ENCODE results near the gene CDH4. TPM values are rescaled to one million over a fixed set of nuclear protein-coding genes. Genes with fewer than 3 reads are reported as not detected.

CDH4 gene
- total RNA-seq, 1 experiment from 2014 or later, result 5.3 TPM

DNA sequence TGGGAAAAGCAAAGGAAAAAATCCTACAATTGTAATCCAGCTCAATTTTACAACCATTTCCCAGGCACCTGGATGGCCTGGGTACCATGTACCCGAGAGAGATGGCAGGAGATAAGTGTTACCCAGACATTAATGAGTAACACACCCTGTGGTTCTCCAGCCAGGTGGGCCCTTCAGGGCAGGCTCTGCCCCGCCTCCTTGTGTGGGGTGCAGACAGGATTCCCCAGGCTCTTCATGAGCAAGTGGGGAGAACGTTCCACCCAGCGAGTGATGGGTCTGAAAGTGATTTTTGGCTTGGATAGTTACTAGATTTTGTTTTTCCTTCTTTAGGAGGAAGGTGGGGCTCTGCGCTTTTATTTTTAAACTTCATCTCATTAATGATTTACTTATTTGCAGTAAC lies 569.7 kb downstream of the CDH4 start:
- H3K36me3 Mint-ChIP-seq, result peaks cover 4% of the 10 kb centered on the region; the same call in 1 of the 2 replicates
- H3K27me3 Mint-ChIP-seq (ENCODE audit: low read depth), result peaks cover 26% of the 10 kb centered on the region
- ChIA-PET CTCF (no interaction called here), POLR2A (no interaction called here)
- DNase-seq (ENCODE audit: low spot score), result no peak
- no peak overlapping the region for H3K4me3 Mint-ChIP-seq
- TF ChIP-seq, protein P1, sequence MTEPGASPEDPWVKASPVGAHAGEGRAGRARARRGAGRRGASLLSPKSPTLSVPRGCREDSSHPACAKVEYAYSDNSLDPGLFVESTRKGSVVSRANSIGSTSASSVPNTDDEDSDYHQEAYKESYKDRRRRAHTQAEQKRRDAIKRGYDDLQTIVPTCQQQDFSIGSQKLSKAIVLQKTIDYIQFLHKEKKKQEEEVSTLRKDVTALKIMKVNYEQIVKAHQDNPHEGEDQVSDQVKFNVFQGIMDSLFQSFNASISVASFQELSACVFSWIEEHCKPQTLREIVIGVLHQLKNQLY (CRISPR knock-in tag; IDR thresholded peaks at IDR 0.05), result no peak
- no peak for TF ChIP-seq ZNF416 (CRISPR knock-in tag; IDR thresholded peaks at IDR 0.05)
- no peak for TF ChIP-seq ELF4 (CRISPR knock-in tag; IDR thresholded peaks at IDR 0.05; ENCODE audit: low read depth)
- peaks cover 21% of the 10 kb centered on the region for H3K9me3 Mint-ChIP-seq
- H3K27ac Mint-ChIP-seq, result no peak overlapping the region
- no peaks in the 10 kb centered on the region for H3K4me1 Mint-ChIP-seq
- ATAC-seq, result no peak

DNA sequence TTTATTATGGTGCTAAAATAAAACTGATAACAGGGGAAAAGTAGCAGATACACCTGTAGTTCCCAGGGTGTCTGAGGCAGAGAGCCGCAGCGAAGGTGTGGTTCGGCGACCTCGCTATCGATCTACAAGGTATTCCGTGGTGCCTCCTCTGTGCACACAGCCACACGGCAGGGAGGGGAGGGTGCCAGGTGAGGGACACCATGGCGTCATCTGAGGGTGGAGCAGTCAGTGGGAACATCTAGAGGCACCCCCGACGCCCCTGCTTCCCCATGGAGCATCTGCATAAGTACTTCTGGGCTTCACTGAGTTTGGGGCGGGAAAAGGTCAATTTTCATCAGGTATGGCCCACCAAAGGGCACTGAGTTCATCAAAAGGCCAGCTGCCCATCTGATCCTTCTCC lies 570.3 kb downstream of the CDH4 start:
- no peak for TF ChIP-seq ZNF423 (CRISPR knock-in tag; IDR thresholded peaks at IDR 0.05)
- TF ChIP-seq, protein P2, sequence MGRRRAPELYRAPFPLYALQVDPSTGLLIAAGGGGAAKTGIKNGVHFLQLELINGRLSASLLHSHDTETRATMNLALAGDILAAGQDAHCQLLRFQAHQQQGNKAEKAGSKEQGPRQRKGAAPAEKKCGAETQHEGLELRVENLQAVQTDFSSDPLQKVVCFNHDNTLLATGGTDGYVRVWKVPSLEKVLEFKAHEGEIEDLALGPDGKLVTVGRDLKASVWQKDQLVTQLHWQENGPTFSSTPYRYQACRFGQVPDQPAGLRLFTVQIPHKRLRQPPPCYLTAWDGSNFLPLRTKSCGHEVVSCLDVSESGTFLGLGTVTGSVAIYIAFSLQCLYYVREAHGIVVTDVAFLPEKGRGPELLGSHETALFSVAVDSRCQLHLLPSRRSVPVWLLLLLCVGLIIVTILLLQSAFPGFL (CRISPR knock-in tag; IDR thresholded peaks at IDR 0.05; ENCODE audit: borderline replicate concordance), result no peak
- TF ChIP-seq ZNF671 (CRISPR knock-in tag; IDR thresholded peaks at IDR 0.05), result no peak
- TF ChIP-seq NR2C2 (CRISPR knock-in tag; IDR thresholded peaks at IDR 0.05), result no peak
- Mint-ChIP-seq H3K4me3 (no peak overlapping the region), H3K27ac (no peak overlapping the region), H3K4me1 (no peaks in the 10 kb centered on the region), H3K27me3 (ENCODE audit: low read depth) (peaks cover 29% of the 10 kb centered on the region), H3K9me3 (peaks cover 28% of the 10 kb centered on the region), H3K36me3 (peaks cover 9% of the 10 kb centered on the region)
- DNase-seq (ENCODE audit: low spot score) (no peak), ATAC-seq (no peak)
- ChIA-PET CTCF (no interaction called here), POLR2A (no interaction called here)

DNA sequence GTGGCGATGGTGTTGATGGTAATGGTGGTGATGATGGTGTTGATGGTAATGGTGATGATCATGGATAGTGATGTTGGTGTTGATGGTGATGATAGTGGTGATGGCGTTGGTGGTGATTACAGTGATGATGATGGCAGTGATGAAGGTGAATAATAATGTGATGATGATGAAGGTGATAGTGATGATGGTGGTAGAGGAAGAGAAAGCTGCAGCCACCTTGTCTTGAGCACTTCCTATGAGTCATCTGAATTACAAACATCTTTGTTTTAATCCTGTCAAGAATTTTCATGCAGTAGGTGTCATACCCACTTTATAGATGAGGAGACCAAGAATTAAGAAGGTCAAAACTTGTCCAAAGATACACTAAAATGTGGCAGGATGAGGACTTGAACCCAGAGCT lies 571.2 kb downstream of the CDH4 start:
- Mint-ChIP-seq H3K4me3 (no peak overlapping the region), H3K4me1 (no peaks in the 10 kb centered on the region), H3K36me3 (peaks cover 17% of the 10 kb centered on the region), H3K27ac (no peak overlapping the region), H3K27me3 (ENCODE audit: low read depth) (peaks cover 38% of the 10 kb centered on the region), H3K9me3 (peaks cover 36% of the 10 kb centered on the region)
- CTCF ChIA-PET, result no interaction called here
- POLR2A ChIA-PET, result no interaction called here
- DNase-seq (ENCODE audit: low spot score) (no peak), ATAC-seq (no peak)
- no peak for TF ChIP-seq ZNF219 (CRISPR knock-in tag; IDR thresholded peaks at IDR 0.05; ENCODE audit: borderline replicate concordance)
- TF ChIP-seq, protein P3, sequence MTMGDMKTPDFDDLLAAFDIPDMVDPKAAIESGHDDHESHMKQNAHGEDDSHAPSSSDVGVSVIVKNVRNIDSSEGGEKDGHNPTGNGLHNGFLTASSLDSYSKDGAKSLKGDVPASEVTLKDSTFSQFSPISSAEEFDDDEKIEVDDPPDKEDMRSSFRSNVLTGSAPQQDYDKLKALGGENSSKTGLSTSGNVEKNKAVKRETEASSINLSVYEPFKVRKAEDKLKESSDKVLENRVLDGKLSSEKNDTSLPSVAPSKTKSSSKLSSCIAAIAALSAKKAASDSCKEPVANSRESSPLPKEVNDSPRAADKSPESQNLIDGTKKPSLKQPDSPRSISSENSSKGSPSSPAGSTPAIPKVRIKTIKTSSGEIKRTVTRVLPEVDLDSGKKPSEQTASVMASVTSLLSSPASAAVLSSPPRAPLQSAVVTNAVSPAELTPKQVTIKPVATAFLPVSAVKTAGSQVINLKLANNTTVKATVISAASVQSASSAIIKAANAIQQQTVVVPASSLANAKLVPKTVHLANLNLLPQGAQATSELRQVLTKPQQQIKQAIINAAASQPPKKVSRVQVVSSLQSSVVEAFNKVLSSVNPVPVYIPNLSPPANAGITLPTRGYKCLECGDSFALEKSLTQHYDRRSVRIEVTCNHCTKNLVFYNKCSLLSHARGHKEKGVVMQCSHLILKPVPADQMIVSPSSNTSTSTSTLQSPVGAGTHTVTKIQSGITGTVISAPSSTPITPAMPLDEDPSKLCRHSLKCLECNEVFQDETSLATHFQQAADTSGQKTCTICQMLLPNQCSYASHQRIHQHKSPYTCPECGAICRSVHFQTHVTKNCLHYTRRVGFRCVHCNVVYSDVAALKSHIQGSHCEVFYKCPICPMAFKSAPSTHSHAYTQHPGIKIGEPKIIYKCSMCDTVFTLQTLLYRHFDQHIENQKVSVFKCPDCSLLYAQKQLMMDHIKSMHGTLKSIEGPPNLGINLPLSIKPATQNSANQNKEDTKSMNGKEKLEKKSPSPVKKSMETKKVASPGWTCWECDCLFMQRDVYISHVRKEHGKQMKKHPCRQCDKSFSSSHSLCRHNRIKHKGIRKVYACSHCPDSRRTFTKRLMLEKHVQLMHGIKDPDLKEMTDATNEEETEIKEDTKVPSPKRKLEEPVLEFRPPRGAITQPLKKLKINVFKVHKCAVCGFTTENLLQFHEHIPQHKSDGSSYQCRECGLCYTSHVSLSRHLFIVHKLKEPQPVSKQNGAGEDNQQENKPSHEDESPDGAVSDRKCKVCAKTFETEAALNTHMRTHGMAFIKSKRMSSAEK (CRISPR knock-in tag; IDR thresholded peaks at IDR 0.05; ENCODE audit: borderline replicate concordance), result no peak
- no peak for TF ChIP-seq SOX15 (CRISPR knock-in tag; IDR thresholded peaks at IDR 0.05)
- TF ChIP-seq ZNF263 (CRISPR knock-in tag; IDR thresholded peaks at IDR 0.05; ENCODE audit: low read depth), result no peak
- TF ChIP-seq, protein P4, sequence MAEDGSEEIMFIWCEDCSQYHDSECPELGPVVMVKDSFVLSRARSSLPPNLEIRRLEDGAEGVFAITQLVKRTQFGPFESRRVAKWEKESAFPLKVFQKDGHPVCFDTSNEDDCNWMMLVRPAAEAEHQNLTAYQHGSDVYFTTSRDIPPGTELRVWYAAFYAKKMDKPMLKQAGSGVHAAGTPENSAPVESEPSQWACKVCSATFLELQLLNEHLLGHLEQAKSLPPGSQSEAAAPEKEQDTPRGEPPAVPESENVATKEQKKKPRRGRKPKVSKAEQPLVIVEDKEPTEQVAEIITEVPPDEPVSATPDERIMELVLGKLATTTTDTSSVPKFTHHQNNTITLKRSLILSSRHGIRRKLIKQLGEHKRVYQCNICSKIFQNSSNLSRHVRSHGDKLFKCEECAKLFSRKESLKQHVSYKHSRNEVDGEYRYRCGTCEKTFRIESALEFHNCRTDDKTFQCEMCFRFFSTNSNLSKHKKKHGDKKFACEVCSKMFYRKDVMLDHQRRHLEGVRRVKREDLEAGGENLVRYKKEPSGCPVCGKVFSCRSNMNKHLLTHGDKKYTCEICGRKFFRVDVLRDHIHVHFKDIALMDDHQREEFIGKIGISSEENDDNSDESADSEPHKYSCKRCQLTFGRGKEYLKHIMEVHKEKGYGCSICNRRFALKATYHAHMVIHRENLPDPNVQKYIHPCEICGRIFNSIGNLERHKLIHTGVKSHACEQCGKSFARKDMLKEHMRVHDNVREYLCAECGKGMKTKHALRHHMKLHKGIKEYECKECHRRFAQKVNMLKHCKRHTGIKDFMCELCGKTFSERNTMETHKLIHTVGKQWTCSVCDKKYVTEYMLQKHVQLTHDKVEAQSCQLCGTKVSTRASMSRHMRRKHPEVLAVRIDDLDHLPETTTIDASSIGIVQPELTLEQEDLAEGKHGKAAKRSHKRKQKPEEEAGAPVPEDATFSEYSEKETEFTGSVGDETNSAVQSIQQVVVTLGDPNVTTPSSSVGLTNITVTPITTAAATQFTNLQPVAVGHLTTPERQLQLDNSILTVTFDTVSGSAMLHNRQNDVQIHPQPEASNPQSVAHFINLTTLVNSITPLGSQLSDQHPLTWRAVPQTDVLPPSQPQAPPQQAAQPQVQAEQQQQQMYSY (CRISPR knock-in tag; IDR thresholded peaks at IDR 0.05), result no peak
- TF ChIP-seq ELF4 (CRISPR knock-in tag; IDR thresholded peaks at IDR 0.05; ENCODE audit: low read depth), result no peak
- no peak for TF ChIP-seq RORB (CRISPR knock-in tag; IDR thresholded peaks at IDR 0.05)
- TF ChIP-seq TP53 (CRISPR knock-in tag; IDR thresholded peaks at IDR 0.05), result no peak
- no peak for TF ChIP-seq ZNF396 (CRISPR knock-in tag; IDR thresholded peaks at IDR 0.05; ENCODE audit: borderline replicate concordance)
- TF ChIP-seq CREB1 (CRISPR knock-in tag; IDR thresholded peaks at IDR 0.05), result no peak
- TF ChIP-seq, protein P5, sequence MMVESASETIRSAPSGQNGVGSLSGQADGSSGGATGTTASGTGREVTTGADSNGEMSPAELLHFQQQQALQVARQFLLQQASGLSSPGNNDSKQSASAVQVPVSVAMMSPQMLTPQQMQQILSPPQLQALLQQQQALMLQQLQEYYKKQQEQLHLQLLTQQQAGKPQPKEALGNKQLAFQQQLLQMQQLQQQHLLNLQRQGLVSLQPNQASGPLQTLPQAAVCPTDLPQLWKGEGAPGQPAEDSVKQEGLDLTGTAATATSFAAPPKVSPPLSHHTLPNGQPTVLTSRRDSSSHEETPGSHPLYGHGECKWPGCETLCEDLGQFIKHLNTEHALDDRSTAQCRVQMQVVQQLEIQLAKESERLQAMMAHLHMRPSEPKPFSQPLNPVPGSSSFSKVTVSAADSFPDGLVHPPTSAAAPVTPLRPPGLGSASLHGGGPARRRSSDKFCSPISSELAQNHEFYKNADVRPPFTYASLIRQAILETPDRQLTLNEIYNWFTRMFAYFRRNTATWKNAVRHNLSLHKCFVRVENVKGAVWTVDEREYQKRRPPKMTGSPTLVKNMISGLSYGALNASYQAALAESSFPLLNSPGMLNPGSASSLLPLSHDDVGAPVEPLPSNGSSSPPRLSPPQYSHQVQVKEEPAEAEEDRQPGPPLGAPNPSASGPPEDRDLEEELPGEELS (CRISPR knock-in tag; IDR thresholded peaks at IDR 0.05), result no peak
- TF ChIP-seq, protein P6, sequence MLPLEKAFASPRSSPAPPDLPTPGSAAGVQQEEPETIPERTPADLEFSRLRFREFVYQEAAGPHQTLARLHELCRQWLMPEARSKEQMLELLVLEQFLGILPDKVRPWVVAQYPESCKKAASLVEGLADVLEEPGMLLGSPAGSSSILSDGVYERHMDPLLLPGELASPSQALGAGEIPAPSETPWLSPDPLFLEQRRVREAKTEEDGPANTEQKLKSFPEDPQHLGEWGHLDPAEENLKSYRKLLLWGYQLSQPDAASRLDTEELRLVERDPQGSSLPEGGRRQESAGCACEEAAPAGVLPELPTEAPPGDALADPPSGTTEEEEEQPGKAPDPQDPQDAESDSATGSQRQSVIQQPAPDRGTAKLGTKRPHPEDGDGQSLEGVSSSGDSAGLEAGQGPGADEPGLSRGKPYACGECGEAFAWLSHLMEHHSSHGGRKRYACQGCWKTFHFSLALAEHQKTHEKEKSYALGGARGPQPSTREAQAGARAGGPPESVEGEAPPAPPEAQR (CRISPR knock-in tag; IDR thresholded peaks at IDR 0.05), result no peak
- no peak for TF ChIP-seq NFE2L1 (CRISPR knock-in tag; IDR thresholded peaks at IDR 0.05)
- no peak for TF ChIP-seq NR1H2 (CRISPR knock-in tag; IDR thresholded peaks at IDR 0.05)
